GM12864 (cell line): ENCODE data around the gene KNTC1.

Experiments
- DNase-seq: peaks from one replicate; pipeline ENCODE4 v3.0.0-alpha.2; 2011; ENCODE audit warnings: low read depth
- H3K4me3 ChIP-seq: 2 replicates; pipeline ENCODE4 v1.5.1; 2011; ENCODE audit warnings: mild to moderate bottlenecking, low read depth, low read length, control low read depth
- TF ChIP-seq, protein P1 (sequence below): IDR thresholded peaks from 2 replicates; pipeline ENCODE4 v1.5.1; 2011; ENCODE audit warnings: low read depth, mild to moderate bottlenecking, moderate library complexity, low read length, control low read depth, inconsistent platforms; ENCODE audit errors: missing control alignments

The KNTC1 gene

DNA sequence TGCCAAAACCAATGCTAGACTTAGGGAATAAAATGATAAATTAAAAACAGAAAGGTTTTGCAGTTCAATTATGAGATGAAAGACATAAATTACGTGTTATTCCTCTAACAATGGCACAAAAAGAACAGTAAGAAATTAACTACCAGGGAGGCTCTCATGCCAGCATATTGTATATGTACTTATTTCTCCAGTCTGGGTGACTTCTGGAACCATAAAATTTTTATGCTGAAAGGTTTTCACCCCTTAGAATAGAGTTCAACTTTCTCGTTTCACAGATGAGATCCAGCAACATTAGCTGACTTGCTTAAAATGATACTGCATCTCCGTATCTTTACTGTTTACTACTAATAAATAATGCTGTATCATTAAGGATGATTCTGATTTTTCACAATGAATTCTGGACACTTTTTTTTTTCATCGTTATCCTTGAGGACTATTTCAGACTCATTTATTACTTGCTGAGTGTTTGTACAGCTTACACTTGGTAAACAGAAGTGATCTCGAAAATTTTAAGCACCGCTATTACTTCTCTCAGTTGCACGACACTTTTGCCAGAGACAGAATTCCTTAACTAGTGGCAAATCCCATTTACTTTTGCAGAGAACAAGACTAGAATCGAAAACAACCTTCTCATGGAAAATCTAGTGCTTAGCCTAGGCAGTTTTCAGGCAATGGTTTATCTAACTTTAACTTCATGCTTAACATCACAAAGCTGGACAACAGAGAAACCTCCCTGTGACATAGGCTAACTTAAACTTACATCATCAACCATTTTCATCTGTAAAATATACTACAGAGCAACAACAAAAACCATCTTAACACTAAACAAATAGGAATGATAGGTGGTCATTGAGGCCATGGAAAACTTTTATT lies 3.0 kb upstream of the KNTC1 start:
- TF ChIP-seq, protein P1, sequence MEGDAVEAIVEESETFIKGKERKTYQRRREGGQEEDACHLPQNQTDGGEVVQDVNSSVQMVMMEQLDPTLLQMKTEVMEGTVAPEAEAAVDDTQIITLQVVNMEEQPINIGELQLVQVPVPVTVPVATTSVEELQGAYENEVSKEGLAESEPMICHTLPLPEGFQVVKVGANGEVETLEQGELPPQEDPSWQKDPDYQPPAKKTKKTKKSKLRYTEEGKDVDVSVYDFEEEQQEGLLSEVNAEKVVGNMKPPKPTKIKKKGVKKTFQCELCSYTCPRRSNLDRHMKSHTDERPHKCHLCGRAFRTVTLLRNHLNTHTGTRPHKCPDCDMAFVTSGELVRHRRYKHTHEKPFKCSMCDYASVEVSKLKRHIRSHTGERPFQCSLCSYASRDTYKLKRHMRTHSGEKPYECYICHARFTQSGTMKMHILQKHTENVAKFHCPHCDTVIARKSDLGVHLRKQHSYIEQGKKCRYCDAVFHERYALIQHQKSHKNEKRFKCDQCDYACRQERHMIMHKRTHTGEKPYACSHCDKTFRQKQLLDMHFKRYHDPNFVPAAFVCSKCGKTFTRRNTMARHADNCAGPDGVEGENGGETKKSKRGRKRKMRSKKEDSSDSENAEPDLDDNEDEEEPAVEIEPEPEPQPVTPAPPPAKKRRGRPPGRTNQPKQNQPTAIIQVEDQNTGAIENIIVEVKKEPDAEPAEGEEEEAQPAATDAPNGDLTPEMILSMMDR, result no peak
- peak overlapping the region; percentile 63 for H3K4me3 ChIP-seq
- DNase-seq, result no peak

- H3K4me3 ChIP-seq, result peak overlapping the region; percentile 62
- TF ChIP-seq, protein P1, result no peak
- no peak for DNase-seq
Observed at GRCh38 chr12:122527478-122527944, 462 bp downstream of the KNTC1 start.

GRCh38 chr12:122528582-122528981 lies 1.5 kb downstream of the KNTC1 start:
- no peak for DNase-seq
- H3K4me3 ChIP-seq, result peak overlapping the region; percentile 62

DNA sequence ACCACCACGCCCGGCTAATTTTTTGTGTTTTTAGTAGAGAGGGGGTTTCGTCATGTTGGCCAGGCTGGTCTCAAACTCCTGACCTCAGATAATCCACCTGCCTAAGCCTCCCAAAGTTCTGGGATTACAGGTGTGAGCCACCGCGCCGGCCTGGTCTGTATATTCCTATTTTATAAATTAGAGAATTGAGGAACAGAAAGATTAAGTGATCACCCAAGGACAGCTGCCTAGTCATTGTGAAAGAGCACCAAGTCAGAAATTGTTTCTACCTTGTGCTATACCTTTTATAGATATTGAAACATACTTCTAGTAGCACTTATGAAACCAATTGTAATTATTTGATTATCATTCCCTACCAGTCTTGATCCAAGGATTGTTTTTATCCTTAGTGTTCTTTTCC lies 1.9 kb downstream of the KNTC1 start:
- peak overlapping the region; percentile 62; the same call in 1 of the 2 replicates for H3K4me3 ChIP-seq
- no peak for DNase-seq
- TF ChIP-seq, protein P1, result no peak

More at GRCh38 chr12:122528582-122528981, 1.5 kb downstream of the KNTC1 start:
- TF ChIP-seq, protein P1, result no peak

DNA sequence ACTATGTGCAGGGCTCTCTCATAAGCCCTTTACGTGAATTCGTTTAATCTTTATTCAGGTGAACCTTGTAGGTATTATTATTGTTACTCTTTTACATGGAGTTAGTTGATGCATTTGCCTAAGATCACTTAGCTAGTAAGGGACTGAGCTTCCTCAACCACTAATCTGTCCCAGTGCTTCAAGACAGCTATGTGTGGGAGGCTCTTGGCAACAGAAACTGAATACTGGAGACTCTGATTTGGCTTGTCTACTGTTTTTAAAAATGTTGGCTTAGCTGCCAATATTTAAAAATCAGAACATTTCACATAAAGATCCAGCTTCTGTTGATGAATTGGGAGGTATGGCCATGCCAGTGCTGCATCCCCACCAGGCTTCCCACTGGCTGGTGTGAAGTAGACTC lies 6.8 kb downstream of the KNTC1 start:
- TF ChIP-seq, protein P1, result no peak
- H3K4me3 ChIP-seq, result no peak overlapping the region
- no peak for DNase-seq

DNA sequence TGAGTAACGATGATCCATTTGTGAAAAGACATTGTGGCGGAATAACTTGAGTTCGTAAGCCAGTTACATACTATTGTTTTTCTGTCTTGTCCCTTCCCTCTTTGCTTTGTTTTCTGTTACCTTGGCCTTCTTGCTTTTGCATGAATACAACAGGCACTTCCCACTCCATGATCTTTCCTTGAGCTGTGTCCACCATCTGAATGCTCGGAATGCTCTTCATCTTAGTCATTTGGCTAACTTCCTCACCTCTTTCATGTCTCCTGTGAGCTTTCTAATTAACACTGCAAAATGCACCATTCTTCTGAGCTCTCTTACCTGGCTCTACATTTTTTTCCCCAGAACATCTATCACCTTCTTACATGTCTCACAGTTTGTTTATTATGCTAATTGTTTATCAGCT lies 10.0 kb downstream of the KNTC1 start:
- DNase-seq, result no peak
- no peak overlapping the region for H3K4me3 ChIP-seq
- TF ChIP-seq, protein P1, result no peak
